Measurements from ENCODE around the gene LBR.

LBR gene

DNA sequence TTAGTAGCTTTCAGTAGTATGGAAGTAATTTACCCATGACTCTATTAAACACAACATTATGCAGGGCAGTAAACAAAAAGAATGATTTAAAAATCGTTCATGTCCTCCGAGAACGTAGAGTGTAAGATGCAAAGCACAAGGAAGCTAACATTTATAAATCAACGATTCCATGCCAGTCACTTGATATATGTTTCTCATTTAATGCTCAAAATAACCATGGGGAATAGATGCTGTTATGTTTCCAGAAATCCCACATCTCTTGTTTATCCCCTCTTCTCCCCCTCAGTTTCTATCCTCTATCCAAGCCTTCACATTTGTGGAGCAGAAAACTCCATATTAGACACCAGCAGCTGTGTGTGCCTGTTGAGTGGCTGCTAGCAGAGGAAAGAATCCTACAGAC, 52.8 kb downstream of the LBR start:
- no peaks in the 10 kb centered on the region for H3K4me1 ChIP-seq (ENCODE audit: control insufficient read depth, insufficient read depth, low read length)
- H3K9me3 ChIP-seq (ENCODE audit: control insufficient read depth, low read length), result no peaks in the 10 kb centered on the region
- H3K4me3 ChIP-seq (ENCODE audit: low read length), result no peak overlapping the region
- DNase-seq (ENCODE audit: low read depth), result no peak
- no peaks in the 10 kb centered on the region for H3K27me3 ChIP-seq (replicated peaks; ENCODE audit: control insufficient read depth, insufficient read depth, low read length)
- no peak overlapping the region for H3K9ac ChIP-seq (ENCODE audit: low read length)
- H3K36me3 ChIP-seq (ENCODE audit: control insufficient read depth, insufficient read depth, low read length, severe bottlenecking), result no peaks in the 10 kb centered on the region

DNA sequence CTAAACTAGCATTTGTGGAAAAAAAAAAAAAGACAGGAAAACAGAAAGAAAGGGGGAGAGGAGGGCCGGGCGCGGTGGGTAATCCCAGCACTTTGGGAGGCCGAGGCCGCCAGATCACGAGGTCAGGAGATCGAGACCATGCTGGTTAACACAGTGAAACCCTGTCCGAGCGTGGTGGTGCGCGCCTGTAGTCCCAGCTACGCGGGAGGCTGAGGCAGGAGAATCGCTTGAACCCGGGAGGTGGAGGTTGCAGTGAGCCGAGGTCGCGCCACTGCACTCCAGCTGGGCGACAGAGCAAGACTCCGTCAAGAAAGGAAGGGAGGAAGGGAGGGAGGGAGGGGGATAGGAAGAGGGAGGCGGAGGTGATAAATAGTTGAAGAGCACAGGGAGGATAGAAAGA, 54.7 kb downstream of the LBR start:
- H3K4me1 ChIP-seq (ENCODE audit: control insufficient read depth, insufficient read depth, low read length), result no peaks in the 10 kb centered on the region
- H3K4me3 ChIP-seq (ENCODE audit: low read length), result no peak overlapping the region
- no peaks in the 10 kb centered on the region for H3K9me3 ChIP-seq (ENCODE audit: control insufficient read depth, low read length)
- no peaks in the 10 kb centered on the region for H3K36me3 ChIP-seq (ENCODE audit: control insufficient read depth, insufficient read depth, low read length, severe bottlenecking)
- no peaks in the 10 kb centered on the region for H3K27me3 ChIP-seq (replicated peaks; ENCODE audit: control insufficient read depth, insufficient read depth, low read length)
- H3K9ac ChIP-seq (ENCODE audit: low read length), result no peak overlapping the region
- DNase-seq (ENCODE audit: low read depth), result no peak

GRCh38 chr1:225371366-225372010, 56.4 kb downstream of the LBR start:
- no peaks in the 10 kb centered on the region for H3K27me3 ChIP-seq (replicated peaks; ENCODE audit: control insufficient read depth, insufficient read depth, low read length)
- H3K36me3 ChIP-seq (ENCODE audit: control insufficient read depth, insufficient read depth, low read length, severe bottlenecking), result no peaks in the 10 kb centered on the region
- H3K4me1 ChIP-seq (ENCODE audit: control insufficient read depth, insufficient read depth, low read length), result no peaks in the 10 kb centered on the region
- H3K4me3 ChIP-seq (ENCODE audit: low read length), result no peak overlapping the region
- no peaks in the 10 kb centered on the region for H3K9me3 ChIP-seq (ENCODE audit: control insufficient read depth, low read length)
- DNase-seq (ENCODE audit: low read depth), result no peak
- no peak overlapping the region for H3K9ac ChIP-seq (ENCODE audit: low read length)

GRCh38 chr1:225368036-225368552, 59.7 kb downstream of the LBR start:
- DNase-seq (ENCODE audit: low read depth), result no peak
- Histone ChIP-seq H3K9me3 (ENCODE audit: control insufficient read depth, low read length) (no peaks in the 10 kb centered on the region), H3K9ac (ENCODE audit: low read length) (no peak overlapping the region), H3K4me1 (ENCODE audit: control insufficient read depth, insufficient read depth, low read length) (no peaks in the 10 kb centered on the region), H3K27me3 (replicated peaks; ENCODE audit: control insufficient read depth, insufficient read depth, low read length) (no peaks in the 10 kb centered on the region), H3K4me3 (ENCODE audit: low read length) (no peak overlapping the region), H3K36me3 (ENCODE audit: control insufficient read depth, insufficient read depth, low read length, severe bottlenecking) (no peaks in the 10 kb centered on the region)

GRCh38 chr1:225366552-225366951, 61.3 kb downstream of the LBR start:
- H3K4me3 ChIP-seq (ENCODE audit: low read length), result no peak overlapping the region
- no peaks in the 10 kb centered on the region for H3K9me3 ChIP-seq (ENCODE audit: control insufficient read depth, low read length)
- H3K36me3 ChIP-seq (ENCODE audit: control insufficient read depth, insufficient read depth, low read length, severe bottlenecking), result no peaks in the 10 kb centered on the region
- no peaks in the 10 kb centered on the region for H3K27me3 ChIP-seq (replicated peaks; ENCODE audit: control insufficient read depth, insufficient read depth, low read length)
- no peak for DNase-seq (ENCODE audit: low read depth)
- H3K4me1 ChIP-seq (ENCODE audit: control insufficient read depth, insufficient read depth, low read length), result no peaks in the 10 kb centered on the region
- no peak overlapping the region for H3K9ac ChIP-seq (ENCODE audit: low read length)

DNA sequence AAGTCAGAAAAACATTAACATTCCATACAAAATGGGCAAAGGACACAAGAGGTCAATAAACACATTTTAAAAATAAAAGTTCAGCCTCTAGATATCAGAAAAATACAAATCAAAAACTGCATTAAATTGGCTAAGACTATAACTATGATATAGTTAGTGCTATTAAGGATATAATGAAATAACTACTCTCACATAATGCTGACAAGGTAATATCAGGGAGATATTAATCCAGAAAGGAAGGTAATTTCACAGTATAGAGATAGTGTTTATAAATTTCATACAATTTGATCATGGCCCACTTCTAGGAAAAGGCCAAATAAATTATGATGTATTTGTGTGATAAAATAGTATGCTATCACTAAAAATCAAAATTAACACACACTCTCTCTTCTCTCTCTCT, 61.8 kb downstream of the LBR start:
- DNase-seq (ENCODE audit: low read depth), result no peak
- no peak overlapping the region for H3K4me3 ChIP-seq (ENCODE audit: low read length)
- H3K9ac ChIP-seq (ENCODE audit: low read length), result no peak overlapping the region
- H3K27me3 ChIP-seq (replicated peaks; ENCODE audit: control insufficient read depth, insufficient read depth, low read length), result no peaks in the 10 kb centered on the region
- H3K36me3 ChIP-seq (ENCODE audit: control insufficient read depth, insufficient read depth, low read length, severe bottlenecking), result no peaks in the 10 kb centered on the region
- H3K9me3 ChIP-seq (ENCODE audit: control insufficient read depth, low read length), result no peaks in the 10 kb centered on the region
- H3K4me1 ChIP-seq (ENCODE audit: control insufficient read depth, insufficient read depth, low read length), result no peaks in the 10 kb centered on the region

DNA sequence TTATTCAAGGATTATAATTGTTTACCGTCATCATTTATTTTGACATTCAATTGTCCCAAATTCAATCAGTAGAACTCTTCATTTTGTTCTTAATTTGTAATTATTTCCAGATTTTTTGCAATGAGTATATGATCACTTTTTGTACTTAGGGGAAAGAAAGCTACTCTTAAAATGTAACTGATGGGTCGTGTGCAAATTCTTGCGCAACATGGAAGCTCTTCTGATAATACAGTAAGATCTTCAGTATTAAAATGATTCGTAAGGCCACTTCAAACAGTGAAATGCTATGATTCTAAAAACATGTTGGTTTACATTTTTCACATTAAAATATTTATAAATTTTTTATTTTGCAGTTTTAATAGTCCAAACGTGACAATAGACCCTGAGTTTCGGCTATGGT, 63.4 kb downstream of the LBR start:
- Histone ChIP-seq H3K36me3 (ENCODE audit: control insufficient read depth, insufficient read depth, low read length, severe bottlenecking) (no peaks in the 10 kb centered on the region), H3K4me1 (ENCODE audit: control insufficient read depth, insufficient read depth, low read length) (no peaks in the 10 kb centered on the region), H3K4me3 (ENCODE audit: low read length) (no peak overlapping the region), H3K9me3 (ENCODE audit: control insufficient read depth, low read length) (no peaks in the 10 kb centered on the region), H3K27me3 (replicated peaks; ENCODE audit: control insufficient read depth, insufficient read depth, low read length) (no peaks in the 10 kb centered on the region), H3K9ac (ENCODE audit: low read length) (no peak overlapping the region)
- DNase-seq (ENCODE audit: low read depth), result no peak

DNA sequence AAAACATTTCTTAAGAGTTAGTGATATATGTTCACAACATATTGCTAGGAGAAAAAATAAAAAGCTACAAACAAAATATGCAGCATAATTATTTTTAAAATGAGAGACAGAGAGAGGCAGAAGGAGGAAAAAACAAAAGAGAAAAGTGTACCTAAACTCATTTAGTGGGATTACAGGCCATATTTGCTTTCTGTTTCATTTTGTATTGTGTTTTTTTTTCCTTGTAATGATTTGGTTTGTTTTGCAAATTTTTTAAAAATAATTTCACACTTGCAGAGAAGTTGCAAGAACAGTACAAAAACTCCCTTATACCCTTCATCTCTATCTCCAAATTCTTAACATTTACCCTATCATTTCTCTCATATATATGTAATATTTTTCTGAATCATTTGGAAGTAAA, 65.0 kb downstream of the LBR start:
- Histone ChIP-seq H3K9me3 (ENCODE audit: control insufficient read depth, low read length) (no peaks in the 10 kb centered on the region), H3K9ac (ENCODE audit: low read length) (no peak overlapping the region), H3K4me1 (ENCODE audit: control insufficient read depth, insufficient read depth, low read length) (no peaks in the 10 kb centered on the region), H3K27me3 (replicated peaks; ENCODE audit: control insufficient read depth, insufficient read depth, low read length) (no peaks in the 10 kb centered on the region), H3K4me3 (ENCODE audit: low read length) (no peak overlapping the region), H3K36me3 (ENCODE audit: control insufficient read depth, insufficient read depth, low read length, severe bottlenecking) (no peaks in the 10 kb centered on the region)
- DNase-seq (ENCODE audit: low read depth), result no peak

- Histone ChIP-seq H3K4me1 (ENCODE audit: control insufficient read depth, insufficient read depth, low read length) (peaks cover 3% of the 10 kb centered on the region), H3K27me3 (replicated peaks; ENCODE audit: control insufficient read depth, insufficient read depth, low read length) (no peaks in the 10 kb centered on the region), H3K9me3 (ENCODE audit: control insufficient read depth, low read length) (no peaks in the 10 kb centered on the region), H3K9ac (ENCODE audit: low read length) (no peak overlapping the region), H3K4me3 (ENCODE audit: low read length) (no peak overlapping the region), H3K36me3 (ENCODE audit: control insufficient read depth, insufficient read depth, low read length, severe bottlenecking) (no peaks in the 10 kb centered on the region)
- DNase-seq (ENCODE audit: low read depth), result peak; percentile 7
These were observed 66.7 kb downstream of the LBR start for GRCh38 chr1:225361176-225361575.

DNA sequence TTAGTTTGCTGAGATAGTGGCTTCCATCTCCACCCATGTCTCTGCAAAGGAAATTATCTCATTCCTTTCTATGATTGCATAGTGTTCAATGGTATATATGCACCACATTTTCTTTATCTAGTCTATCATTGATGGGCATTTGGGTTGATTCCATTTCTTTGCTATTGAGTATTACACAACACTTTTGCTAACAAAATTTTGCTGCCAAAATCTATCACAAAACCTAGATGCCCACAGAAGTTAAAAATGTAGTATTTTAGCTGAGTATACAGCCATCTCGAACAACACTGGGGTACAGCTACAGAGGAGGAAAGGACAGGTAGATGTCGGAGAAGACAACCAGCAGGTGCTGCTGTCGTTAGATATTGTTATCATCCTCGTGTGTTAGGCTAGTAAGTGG, 67.7 kb downstream of the LBR start:
- Histone ChIP-seq H3K27me3 (replicated peaks; ENCODE audit: control insufficient read depth, insufficient read depth, low read length) (no peaks in the 10 kb centered on the region), H3K4me1 (ENCODE audit: control insufficient read depth, insufficient read depth, low read length) (peaks cover 10% of the 10 kb centered on the region), H3K4me3 (ENCODE audit: low read length) (no peak overlapping the region), H3K36me3 (ENCODE audit: control insufficient read depth, insufficient read depth, low read length, severe bottlenecking) (no peaks in the 10 kb centered on the region), H3K9ac (ENCODE audit: low read length) (no peak overlapping the region), H3K9me3 (ENCODE audit: control insufficient read depth, low read length) (no peaks in the 10 kb centered on the region)
- no peak for DNase-seq (ENCODE audit: low read depth)

- no peaks in the 10 kb centered on the region for H3K27me3 ChIP-seq (replicated peaks; ENCODE audit: control insufficient read depth, insufficient read depth, low read length)
- H3K4me3 ChIP-seq (ENCODE audit: low read length), result no peak overlapping the region
- no peak for DNase-seq (ENCODE audit: low read depth)
These were observed 72.0 kb downstream of the LBR start for GRCh38 chr1:225355863-225356262.

GRCh38 chr1:225354906-225355305, 72.9 kb downstream of the LBR start:
- no peaks in the 10 kb centered on the region for H3K9me3 ChIP-seq (ENCODE audit: control insufficient read depth, low read length)
- H3K9ac ChIP-seq (ENCODE audit: low read length), result no peak overlapping the region
- no peaks in the 10 kb centered on the region for H3K27me3 ChIP-seq (replicated peaks; ENCODE audit: control insufficient read depth, insufficient read depth, low read length)
- H3K4me3 ChIP-seq (ENCODE audit: low read length), result no peak overlapping the region
- no peaks in the 10 kb centered on the region for H3K36me3 ChIP-seq (ENCODE audit: control insufficient read depth, insufficient read depth, low read length, severe bottlenecking)
- H3K4me1 ChIP-seq (ENCODE audit: control insufficient read depth, insufficient read depth, low read length), result peaks cover 23% of the 10 kb centered on the region
- peak; percentile 30 for DNase-seq (ENCODE audit: low read depth)

More at GRCh38 chr1:225355863-225356262, 72.0 kb downstream of the LBR start:
- Histone ChIP-seq H3K36me3 (ENCODE audit: control insufficient read depth, insufficient read depth, low read length, severe bottlenecking) (no peaks in the 10 kb centered on the region), H3K9ac (ENCODE audit: low read length) (no peak overlapping the region), H3K4me1 (ENCODE audit: control insufficient read depth, insufficient read depth, low read length) (peaks cover 23% of the 10 kb centered on the region), H3K9me3 (ENCODE audit: control insufficient read depth, low read length) (no peaks in the 10 kb centered on the region)
